GM21447 (cell line): ENCODE data around the gene ETFBKMT.

ENCODE experiments used
- ATAC-seq: cut with Tn5 transposase; IDR thresholded peaks from one replicate; pipeline ENCODE4 v1.9.1; 2021; ENCODE audit not compliant: unreplicated experiment

ETFBKMT gene

GRCh38 chr12:31659087-31659942, at the start of gene ETFBKMT:
Gene ETFBKMT (plus strand): TSS chr12:31659688. CDS start chr12:31661954, 2,266 bp downstream.
- ATAC-seq = peak; percentile 99

GRCh38 chr12:31612819-31613218, 46.7 kb upstream of the ETFBKMT start:
- ATAC-seq = no peak

GRCh38 chr12:31618228-31619025, 41.1 kb upstream of the ETFBKMT start:
- no peak for ATAC-seq

GRCh38 chr12:31620311-31620710, 39.2 kb upstream of the ETFBKMT start:
- ATAC-seq = no peak

GRCh38 chr12:31622038-31622437, 37.5 kb upstream of the ETFBKMT start:
- no peak for ATAC-seq

- ATAC-seq = no peak
Observed at GRCh38 chr12:31626270-31626995, 33.1 kb upstream of the ETFBKMT start.

GRCh38 chr12:31627456-31628054, 31.9 kb upstream of the ETFBKMT start:
- ATAC-seq = no peak

GRCh38 chr12:31629756-31630732, 29.4 kb upstream of the ETFBKMT start:
- ATAC-seq = no peak

GRCh38 chr12:31631023-31631724, 28.3 kb upstream of the ETFBKMT start:
- ATAC-seq = no peak

- ATAC-seq = no peak
Observed at GRCh38 chr12:31631809-31632208, 27.7 kb upstream of the ETFBKMT start.

- no peak for ATAC-seq
Observed at GRCh38 chr12:31633464-31633863, 26.0 kb upstream of the ETFBKMT start.

GRCh38 chr12:31634620-31635019, 24.9 kb upstream of the ETFBKMT start:
- ATAC-seq = no peak

- ATAC-seq = no peak
Observed at GRCh38 chr12:31641509-31642090, 17.9 kb upstream of the ETFBKMT start.

- ATAC-seq = no peak
Observed at GRCh38 chr12:31644536-31644935, 15.0 kb upstream of the ETFBKMT start.

GRCh38 chr12:31645924-31646323, 13.6 kb upstream of the ETFBKMT start:
- ATAC-seq = no peak

- ATAC-seq = no peak
Observed at GRCh38 chr12:31647086-31647491, 12.4 kb upstream of the ETFBKMT start.

- no peak for ATAC-seq
Observed at GRCh38 chr12:31650918-31651317, 8.6 kb upstream of the ETFBKMT start.

- no peak for ATAC-seq
Observed at GRCh38 chr12:31651893-31652521, 7.5 kb upstream of the ETFBKMT start.
